Subcutaneous adipose tissue (tissue), 4 donors: ENCODE data around the gene TET3. TPM values are rescaled to one million over a fixed set of nuclear protein-coding genes. Genes with fewer than 3 reads are reported as not detected.

Source experiments
- total RNA-seq, 4 donors: library from RNA; depleted of rRNA; stranded (reverse); fragments of >200 nt; gene quantifications; one replicate each; pipeline ENCODE4 v1.1.0, GENCODE V29; 2016
- TF ChIP-seq, protein P1 (sequence below): fragments of 450-650 bp; IDR thresholded peaks from one replicate; pipeline ENCODE4 v1.5.1; 2016; ENCODE audit warnings: low read depth, mild to moderate bottlenecking, control low read depth, antibody characterized with exemption, moderate library complexity

Gene TET3
- total RNA-seq, 4 donors from 2014 or later = 5.8 to 11.4 (median 7.8) TPM

DNA sequence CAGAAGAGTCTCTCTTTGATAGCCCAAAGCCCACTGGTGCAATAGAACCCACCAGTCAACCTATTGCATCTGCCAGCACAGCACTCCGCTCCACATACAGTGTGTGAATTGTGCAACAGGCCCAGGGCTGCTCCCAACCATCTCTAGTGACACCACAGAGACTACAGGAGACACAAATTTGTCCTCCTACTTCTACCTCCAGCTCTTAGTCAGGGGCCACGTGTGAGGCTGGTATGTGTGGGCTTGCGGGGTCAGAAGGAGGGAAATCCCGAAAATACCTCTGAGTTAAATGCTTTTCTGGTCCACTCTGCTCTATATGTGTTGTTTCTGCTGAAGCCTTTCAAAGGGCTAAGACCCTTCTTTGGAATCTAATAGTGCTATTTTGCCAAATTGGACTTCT, 40.0 kb upstream of the TET3 start:
- TF ChIP-seq, protein P1, sequence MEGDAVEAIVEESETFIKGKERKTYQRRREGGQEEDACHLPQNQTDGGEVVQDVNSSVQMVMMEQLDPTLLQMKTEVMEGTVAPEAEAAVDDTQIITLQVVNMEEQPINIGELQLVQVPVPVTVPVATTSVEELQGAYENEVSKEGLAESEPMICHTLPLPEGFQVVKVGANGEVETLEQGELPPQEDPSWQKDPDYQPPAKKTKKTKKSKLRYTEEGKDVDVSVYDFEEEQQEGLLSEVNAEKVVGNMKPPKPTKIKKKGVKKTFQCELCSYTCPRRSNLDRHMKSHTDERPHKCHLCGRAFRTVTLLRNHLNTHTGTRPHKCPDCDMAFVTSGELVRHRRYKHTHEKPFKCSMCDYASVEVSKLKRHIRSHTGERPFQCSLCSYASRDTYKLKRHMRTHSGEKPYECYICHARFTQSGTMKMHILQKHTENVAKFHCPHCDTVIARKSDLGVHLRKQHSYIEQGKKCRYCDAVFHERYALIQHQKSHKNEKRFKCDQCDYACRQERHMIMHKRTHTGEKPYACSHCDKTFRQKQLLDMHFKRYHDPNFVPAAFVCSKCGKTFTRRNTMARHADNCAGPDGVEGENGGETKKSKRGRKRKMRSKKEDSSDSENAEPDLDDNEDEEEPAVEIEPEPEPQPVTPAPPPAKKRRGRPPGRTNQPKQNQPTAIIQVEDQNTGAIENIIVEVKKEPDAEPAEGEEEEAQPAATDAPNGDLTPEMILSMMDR = no peak

DNA sequence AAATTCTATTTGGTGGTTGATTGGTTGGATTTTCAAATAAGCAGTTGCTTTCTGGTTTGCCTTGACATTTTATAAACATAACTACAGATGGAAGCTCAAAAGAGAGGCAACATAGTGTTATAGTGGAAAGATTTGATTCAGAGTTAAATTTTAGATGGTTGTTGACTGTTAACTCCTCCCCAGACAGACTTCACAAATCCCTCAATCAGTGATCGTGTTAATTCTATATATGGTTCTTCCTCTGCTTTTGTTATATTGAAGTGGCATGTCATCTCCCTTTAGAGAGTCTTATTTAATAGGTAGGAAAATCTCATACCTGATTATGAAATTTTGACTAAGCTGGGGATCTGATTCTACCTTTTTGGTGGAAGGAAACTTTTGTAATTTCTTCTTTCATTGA, 38.5 kb upstream of the TET3 start:
- TF ChIP-seq, protein P1 = no peak

DNA sequence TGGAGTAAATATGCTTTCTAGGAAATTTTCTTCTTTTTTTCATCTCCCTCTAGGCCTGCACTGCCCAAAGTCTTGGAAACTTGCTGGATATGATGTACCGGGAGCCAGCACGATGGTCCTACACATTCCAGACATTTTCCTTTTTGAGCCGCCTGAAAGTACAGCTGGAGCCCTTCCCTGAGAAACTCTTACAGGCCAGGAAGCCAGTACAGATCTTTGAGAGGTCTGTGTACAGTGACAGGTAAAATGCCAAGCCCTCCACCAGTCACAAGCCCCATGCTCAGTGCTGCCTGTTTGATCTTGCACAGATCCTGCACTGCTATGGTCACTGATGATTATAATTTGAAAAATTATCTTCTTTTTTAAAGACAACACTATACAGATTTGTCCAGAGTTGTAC, 38.0 kb upstream of the TET3 start:
- TF ChIP-seq, protein P1 = no peak

DNA sequence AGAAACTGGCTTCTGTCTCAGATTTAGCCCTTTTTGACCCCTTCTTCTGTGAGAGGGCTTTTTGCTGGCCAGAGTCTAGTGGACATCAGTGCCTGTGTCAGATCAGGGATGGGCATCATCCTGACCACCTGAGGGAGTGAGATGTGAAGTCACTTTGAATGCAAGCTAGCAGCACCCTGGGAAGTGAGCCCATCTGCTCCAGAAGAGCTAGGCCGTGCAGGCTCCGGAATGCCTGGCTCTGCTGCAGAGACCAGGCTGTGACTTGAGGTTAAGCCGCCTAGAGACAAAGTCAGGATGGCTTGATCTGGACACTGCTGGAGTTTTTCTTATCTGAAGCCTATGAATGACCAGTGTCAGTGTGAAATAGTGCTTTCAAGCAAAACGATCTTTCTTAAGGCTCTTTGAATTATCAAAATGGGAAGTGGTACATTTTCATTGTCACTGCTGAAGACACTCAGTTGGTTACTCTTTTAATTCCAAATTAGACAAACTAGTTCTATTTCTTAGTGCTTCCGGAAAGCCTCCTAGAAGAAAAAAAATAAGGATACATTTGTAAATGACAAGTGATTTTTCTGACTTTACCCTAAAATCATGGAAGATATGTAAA, 37.2 kb upstream of the TET3 start:
- TF ChIP-seq, protein P1 = no peak

DNA sequence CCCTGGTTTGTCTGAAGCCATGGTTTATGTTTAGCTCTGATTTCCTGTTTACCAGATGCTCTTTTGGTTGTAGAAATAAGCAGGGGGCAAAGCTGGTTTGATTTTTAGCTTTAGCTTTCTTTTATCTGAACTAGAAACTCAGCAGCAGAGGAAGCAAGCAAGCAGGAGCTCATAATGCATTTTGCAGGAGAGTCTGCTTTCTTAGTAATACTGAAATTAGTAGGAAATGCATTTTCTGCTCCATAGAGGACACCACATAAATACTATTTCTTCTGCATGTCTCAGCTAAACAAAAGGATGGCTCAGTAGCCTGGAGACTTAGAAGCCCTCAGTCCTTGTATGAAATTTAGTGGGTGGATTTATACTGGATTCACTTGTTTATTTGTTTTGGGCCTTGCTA, 34.9 kb upstream of the TET3 start:
- TF ChIP-seq, protein P1 = no peak

DNA sequence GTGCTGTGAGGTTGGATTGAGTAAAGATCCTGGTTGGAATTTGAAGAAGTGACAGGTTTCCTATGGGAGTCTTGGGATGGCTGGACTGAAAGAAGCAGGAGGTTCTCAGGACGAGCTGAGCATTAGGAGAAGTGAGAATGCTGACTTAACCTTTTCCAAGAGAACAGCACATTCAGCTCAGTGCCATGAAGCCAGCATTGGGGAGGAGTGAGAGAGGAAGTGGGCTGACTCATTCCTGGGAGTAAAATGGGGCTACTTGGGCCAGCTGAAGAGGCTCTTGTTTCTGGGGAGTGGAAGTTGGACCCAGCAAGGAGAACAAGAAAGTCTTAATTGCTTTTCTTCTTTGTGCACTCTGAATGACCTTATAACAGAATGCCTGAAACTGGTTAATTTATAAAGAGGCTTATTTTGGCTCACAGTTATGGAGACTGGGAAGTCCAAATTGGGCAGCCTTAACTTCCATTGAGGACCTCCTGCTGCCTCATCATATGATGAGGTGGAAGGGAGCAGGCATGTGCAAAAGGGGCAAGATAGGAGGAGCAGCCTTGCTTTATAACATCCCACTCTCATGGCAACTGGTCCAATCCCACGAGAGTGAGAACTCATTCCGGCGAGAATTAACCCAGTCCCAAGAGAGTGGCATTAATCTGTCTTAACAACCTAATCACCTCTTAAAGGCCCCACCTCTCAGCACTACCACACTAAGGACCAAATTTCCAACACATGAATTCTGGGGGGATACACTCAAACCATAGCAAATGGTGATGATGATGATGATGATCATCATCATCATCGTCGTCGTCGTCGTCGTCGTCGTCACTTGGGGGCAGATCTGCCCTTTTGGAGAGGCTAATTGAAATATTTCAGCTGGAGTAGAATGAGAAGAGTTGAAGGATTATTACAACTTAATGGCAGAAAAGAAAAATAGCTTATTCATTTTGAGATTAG, 31.9 kb upstream of the TET3 start:
- TF ChIP-seq, protein P1 = no peak

DNA sequence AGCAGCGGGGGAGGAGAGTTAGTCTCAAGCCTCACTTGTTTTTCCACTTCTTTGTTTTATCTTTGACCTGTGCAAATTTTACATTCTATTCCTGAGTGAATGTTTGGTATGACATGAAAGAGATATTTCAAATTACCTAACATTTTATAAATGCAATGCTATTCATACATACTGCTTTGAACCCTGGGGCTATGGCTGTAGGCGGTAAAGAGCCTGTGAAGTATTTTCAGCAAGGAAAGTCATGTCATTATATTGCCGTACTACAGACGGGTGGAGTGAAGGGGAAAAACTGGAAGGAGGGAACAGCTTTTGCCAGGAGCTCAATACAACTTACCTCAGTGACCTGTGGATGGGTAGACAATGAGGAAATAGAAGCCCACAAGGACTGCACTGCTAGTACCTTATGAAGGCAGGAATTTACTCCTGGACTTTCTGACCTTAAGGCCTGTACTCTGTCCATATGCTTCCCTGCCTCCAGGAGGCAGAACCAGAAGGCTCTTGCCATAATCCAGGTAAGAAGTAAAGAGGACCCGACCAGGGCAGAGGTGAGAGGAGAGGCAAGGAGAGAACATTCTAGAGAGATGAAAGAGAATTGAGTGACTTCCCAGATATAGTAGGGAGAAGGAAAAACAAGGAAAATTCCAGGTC, 28.4 kb upstream of the TET3 start:
- TF ChIP-seq, protein P1 = no peak
